Endothelial cell of umbilical vein (primary cell): ENCODE results near the gene HECTD1. TPM values are rescaled to one million over a fixed set of nuclear protein-coding genes. Genes with fewer than 3 reads are reported as not detected.

Experiments used
- BruUV-seq: library from RNA; stranded (reverse); fragments of 400-500 nt; replicated peaks from 2 replicates; lab custom pipeline; 2021; lab: Mats Ljungman, UMichigan
- CTCF ChIA-PET: fragments of 300-600, 350-600 bp; sonication (Branson Sonifier 250); formaldehyde crosslinking; loops from one replicate; lab custom pipeline; 2021; ENCODE audit warnings: antibody characterized with exemption, inconsistent platforms; lab: Charles Lee
- POLR2A ChIA-PET: fragments of 300-600, 350-600 bp; sonication (Branson Sonifier 250); formaldehyde crosslinking; loops from one replicate; lab custom pipeline; 2021; ENCODE audit warnings: antibody characterized with exemption, inconsistent platforms; lab: Charles Lee
- DNase-seq: peaks from one replicate; pipeline ENCODE4 v3.0.0-alpha.2; 2011; ENCODE audit warnings: low read depth, low spot score
- FAIRE-seq: peaks from 2 replicates; lab custom pipeline; 2011; peaks lifted over from hg19 to GRCh38; lab: Jason Lieb, UNC
- H2AFZ ChIP-seq: 2 replicates; pipeline ENCODE4 v1.6.0; 2012; ENCODE audit warnings: low read depth, low read length, control low read depth, inconsistent platforms
- H3K27ac ChIP-seq: 2 replicates; pipeline ENCODE4 v1.5.1; 2011; ENCODE audit warnings: low read depth, mild to moderate bottlenecking, control low read depth, low read length, moderate library complexity; ENCODE audit not compliant: insufficient read depth
- H3K27me3 ChIP-seq, 2 experiments: 2 replicates each; pipeline versions ENCODE4 v1.6.0 to v1.6.1; 2011; ENCODE audit warnings: low read length in 2 of 2, mixed read lengths in 1 of 2; ENCODE audit not compliant: control insufficient read depth in 2 of 2, insufficient read depth in 2 of 2
- H3K36me3 ChIP-seq, 2 experiments: 2 replicates in 1 of 2; 3 replicates in 1 of 2; pipeline ENCODE4 v1.5.1; 2011; ENCODE audit warnings: low read length in 2 of 2, mild to moderate bottlenecking in 1 of 2, moderate library complexity in 1 of 2; ENCODE audit not compliant: control insufficient read depth in 2 of 2, insufficient read depth in 2 of 2; ENCODE audit errors: extremely low read depth in 1 of 2
- H3K4me1 ChIP-seq: 3 replicates; pipeline ENCODE4 v1.5.1; 2011; ENCODE audit warnings: mild to moderate bottlenecking, low read length; ENCODE audit not compliant: control insufficient read depth, insufficient read depth; ENCODE audit errors: extremely low read depth
- H3K4me2 ChIP-seq: 2 replicates; pipeline ENCODE4 v1.6.1; 2011; ENCODE audit warnings: low read length, control low read depth, mixed read lengths; ENCODE audit not compliant: insufficient read depth
- H3K4me3 ChIP-seq, 3 experiments: fragments of 200-600 bp in 1 of 3; sonication (generic), shearing (Covaris generic) in 1 of 3; replicated peaks in 1 of 3; 2 replicates each; pipeline ENCODE4 v1.5.1; 2011 to 2016; ENCODE audit warnings: control low read depth in 3 of 3, low read length in 3 of 3, mild to moderate bottlenecking in 2 of 3, inconsistent platforms in 1 of 3, low read depth in 1 of 3, moderate library complexity in 1 of 3; ENCODE audit not compliant: insufficient read depth in 1 of 3
- H3K79me2 ChIP-seq: 2 replicates; pipeline ENCODE4 v1.6.0; 2012; ENCODE audit warnings: low read length, inconsistent platforms; ENCODE audit not compliant: control insufficient read depth, insufficient read depth
- H3K9ac ChIP-seq: replicated peaks from 2 replicates; pipeline ENCODE3; 2011; ENCODE audit warnings: low read length, control low read depth; ENCODE audit not compliant: insufficient read depth; ENCODE audit errors: extremely low read depth
- H3K9me1 ChIP-seq: replicated peaks from 3 replicates; pipeline ENCODE4 v1.6.0; 2011; ENCODE audit warnings: mild to moderate bottlenecking, low read length; ENCODE audit not compliant: control insufficient read depth, insufficient read depth; ENCODE audit errors: extremely low read depth
- H3K9me3 ChIP-seq: replicated peaks from 2 replicates; pipeline ENCODE4 v1.5.1; 2012; ENCODE audit warnings: low read length, inconsistent platforms; ENCODE audit not compliant: control insufficient read depth, insufficient read depth
- H4K20me1 ChIP-seq: replicated peaks from 2 replicates; pipeline ENCODE3; 2011; ENCODE audit warnings: mild to moderate bottlenecking, low read length; ENCODE audit not compliant: control insufficient read depth, insufficient read depth; ENCODE audit errors: extremely low read depth
- EZH2 ChIP-seq: IDR thresholded peaks from 2 replicates; pipeline ENCODE4 v1.6.1; 2012; ENCODE audit warnings: borderline replicate concordance, low read depth, mild to moderate bottlenecking, moderate library complexity, low read length, inconsistent platforms; ENCODE audit not compliant: severe bottlenecking
- FOS ChIP-seq: IDR thresholded peaks from 2 replicates; pipeline ENCODE4 v1.6.1; 2011; ENCODE audit warnings: mild to moderate bottlenecking, low read length, moderate library complexity, borderline replicate concordance; ENCODE audit not compliant: insufficient read depth
- GATA2 ChIP-seq: IDR thresholded peaks from 2 replicates; pipeline ENCODE4 v1.7.0; 2011; ENCODE audit warnings: low read depth, mild to moderate bottlenecking, moderate library complexity, mixed read lengths, low read length; ENCODE audit not compliant: insufficient read length, insufficient read depth
- JUN ChIP-seq: IDR thresholded peaks from 2 replicates; pipeline ENCODE4 v1.6.1; 2011; ENCODE audit warnings: borderline replicate concordance, low read depth; ENCODE audit not compliant: insufficient read length, insufficient read depth
- MYC ChIP-seq: IDR thresholded peaks from one replicate; pipeline ENCODE4 v1.6.1; 2011; ENCODE audit warnings: mild to moderate bottlenecking, low read depth, low read length
- POLR2A ChIP-seq: IDR thresholded peaks from 2 replicates; pipeline ENCODE4 v1.6.1; 2012; ENCODE audit warnings: low read depth, mild to moderate bottlenecking, control low read depth, low read length
- POLR2AphosphoS5 ChIP-seq: IDR thresholded peaks from 2 replicates; pipeline ENCODE4 v1.6.1; 2012; ENCODE audit warnings: low read depth, mild to moderate bottlenecking, control low read depth, low read length, moderate library complexity; ENCODE audit not compliant: insufficient read depth
- dilution Hi-C: fragments of 300-500 bp; cut with MboI; formaldehyde crosslinking; loops from one replicate; pipeline ENCODE4 v1.15.0; 2019; ENCODE audit warnings: low sequenced_read_pairs; ENCODE audit not compliant: extremely low pct_ligation_motif_present
- intact Hi-C: fragments of 100-400 bp; cut with micrococcal nuclease; formaldehyde crosslinking; loops from one replicate; pipeline ENCODE4 v1.10.0; 2022
- polyA plus RNA-seq, 4 experiments: library from polyadenylated mRNA; depleted of rRNA in 3 of 4; stranded (reverse) in 3 of 4; unstranded in 1 of 4; fragments of >200 nt; gene quantifications; 2 replicates each; pipeline versions ENCODE4 v1.2.1 to v1.2.3, GENCODE V29; 2011 to 2012; ENCODE audit warnings: missing spikeins in 1 of 4
- total RNA-seq: library from RNA; stranded (reverse); gene quantifications from 2 replicates; pipeline ENCODE4 v1.2.3, GENCODE V29; 2021
- TF ChIP-seq, protein P1 (sequence below), 2 donors: IDR thresholded peaks; 1 replicate in 1 of 2; 2 replicates in 1 of 2; pipeline ENCODE4 v1.5.1; 2011; ENCODE audit warnings: low read length in 2 of 2, mild to moderate bottlenecking in 2 of 2, moderate library complexity in 2 of 2, control low read depth in 1 of 2, inconsistent platforms in 1 of 2, low read depth in 1 of 2; ENCODE audit not compliant: insufficient read depth in 1 of 2; ENCODE audit errors: extremely low read depth in 1 of 2
- TF ChIP-seq, protein P2 (sequence below): IDR thresholded peaks from 2 replicates; pipeline ENCODE4 v1.6.1; 2011; ENCODE audit not compliant: insufficient read depth, insufficient read length

Gene HECTD1
- total and polyA plus RNA-seq, 2 donors (not counting 3 experiments of a cell fraction or from before 2014, with no cell fraction given), result 67.9 to 181 TPM

DNA sequence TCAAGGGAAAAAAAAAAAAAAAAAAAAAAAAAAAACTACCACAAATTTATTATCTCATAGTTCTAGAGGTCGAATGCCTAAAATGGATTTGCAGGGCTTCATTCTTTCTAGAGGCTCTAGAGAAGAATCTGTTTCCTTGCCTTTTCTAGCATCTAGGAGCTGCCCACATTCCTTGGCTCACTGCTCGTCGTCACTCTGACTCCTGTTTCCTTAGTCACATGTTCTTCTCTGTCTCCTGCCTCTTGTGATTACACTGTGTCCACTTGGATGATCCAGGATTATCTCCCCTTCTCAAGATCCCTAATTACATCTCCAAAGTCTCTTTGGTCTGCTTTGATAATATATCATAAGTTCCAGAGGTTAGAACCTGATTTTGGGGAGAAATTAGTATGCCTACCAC is 88.7 kb downstream of the HECTD1 start:
- no peak overlapping the region for H3K4me3 ChIP-seq
- peaks cover 21 to 34% of the 10 kb centered on the region in 2 experiments for H3K36me3 ChIP-seq
- no TSS peak for BruUV-seq
- H3K27ac ChIP-seq, result no peak overlapping the region
- no peak overlapping the region for H3K4me2 ChIP-seq
- intact Hi-C loops (no loop called here), dilution Hi-C loops (no loop called here)
- H3K79me2 ChIP-seq, result no peaks in the 10 kb centered on the region
- no peaks in the 10 kb centered on the region for H3K9me3 ChIP-seq
- DNase-seq, result no peak
- POLR2A ChIA-PET, result no interaction called here
- no peaks in the 10 kb centered on the region for H3K4me1 ChIP-seq
- CTCF ChIA-PET, result no interaction called here
- no peaks in the 10 kb centered on the region for H4K20me1 ChIP-seq
- no peak overlapping the region for H3K9ac ChIP-seq
- H2AFZ ChIP-seq, result no peak overlapping the region
- FAIRE-seq, result no peak
- H3K9me1 ChIP-seq, result no peaks in the 10 kb centered on the region
- no peak for TF ChIP-seq POLR2A
- no peak for TF ChIP-seq JUN
- H3K27me3 ChIP-seq, result no peaks in the 10 kb centered on the region

DNA sequence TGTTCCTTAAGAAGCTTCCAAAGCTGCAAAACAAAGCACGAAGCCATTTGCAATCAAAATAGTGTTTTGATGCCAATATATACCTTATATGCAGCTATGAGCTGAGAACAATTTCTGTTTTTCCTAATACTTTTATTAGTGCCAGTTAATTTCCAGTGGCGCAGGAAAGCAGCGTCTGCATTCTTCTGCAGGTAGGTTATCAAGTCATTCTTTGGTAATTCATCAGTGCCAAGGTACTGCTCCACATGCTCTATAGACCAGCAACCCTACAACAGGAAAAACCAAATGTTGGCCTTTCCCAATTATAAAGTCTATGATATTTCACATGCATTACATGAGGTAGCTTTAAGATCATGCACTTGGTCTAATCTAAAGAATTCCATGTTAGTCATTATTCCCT is 93.8 kb downstream of the HECTD1 start:
- Histone ChIP-seq H3K79me2 (no peaks in the 10 kb centered on the region), H3K27me3 (no peaks in the 10 kb centered on the region), H3K4me2 (no peak overlapping the region), H4K20me1 (no peaks in the 10 kb centered on the region), H3K4me3 (no peak overlapping the region), H3K4me1 (no peaks in the 10 kb centered on the region), H3K9ac (no peak overlapping the region), H3K9me1 (no peaks in the 10 kb centered on the region), H3K27ac (no peak overlapping the region), H3K36me3 (peaks cover 11 to 17% of the 10 kb centered on the region in 2 experiments), H3K9me3 (no peaks in the 10 kb centered on the region), H2AFZ (no peak overlapping the region)
- no TSS peak for BruUV-seq
- DNase-seq (no peak), FAIRE-seq (no peak)
- ChIA-PET CTCF (no interaction called here), POLR2A (no interaction called here)
- dilution Hi-C loops, result no loop called here
- TF ChIP-seq POLR2AphosphoS5 (no peak), GATA2 (no peak), MYC (no peak), POLR2A (no peak), FOS (no peak), JUN (no peak), EZH2 (no peak)
- TF ChIP-seq, protein P1, sequence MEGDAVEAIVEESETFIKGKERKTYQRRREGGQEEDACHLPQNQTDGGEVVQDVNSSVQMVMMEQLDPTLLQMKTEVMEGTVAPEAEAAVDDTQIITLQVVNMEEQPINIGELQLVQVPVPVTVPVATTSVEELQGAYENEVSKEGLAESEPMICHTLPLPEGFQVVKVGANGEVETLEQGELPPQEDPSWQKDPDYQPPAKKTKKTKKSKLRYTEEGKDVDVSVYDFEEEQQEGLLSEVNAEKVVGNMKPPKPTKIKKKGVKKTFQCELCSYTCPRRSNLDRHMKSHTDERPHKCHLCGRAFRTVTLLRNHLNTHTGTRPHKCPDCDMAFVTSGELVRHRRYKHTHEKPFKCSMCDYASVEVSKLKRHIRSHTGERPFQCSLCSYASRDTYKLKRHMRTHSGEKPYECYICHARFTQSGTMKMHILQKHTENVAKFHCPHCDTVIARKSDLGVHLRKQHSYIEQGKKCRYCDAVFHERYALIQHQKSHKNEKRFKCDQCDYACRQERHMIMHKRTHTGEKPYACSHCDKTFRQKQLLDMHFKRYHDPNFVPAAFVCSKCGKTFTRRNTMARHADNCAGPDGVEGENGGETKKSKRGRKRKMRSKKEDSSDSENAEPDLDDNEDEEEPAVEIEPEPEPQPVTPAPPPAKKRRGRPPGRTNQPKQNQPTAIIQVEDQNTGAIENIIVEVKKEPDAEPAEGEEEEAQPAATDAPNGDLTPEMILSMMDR (IDR thresholded peaks at IDR 0.05; ENCODE audit: extremely low read depth in 1 of 2, insufficient read depth in 1 of 2, low read depth in 1 of 2, low read length in 2 of 2), result no peak
- TF ChIP-seq, protein P2, sequence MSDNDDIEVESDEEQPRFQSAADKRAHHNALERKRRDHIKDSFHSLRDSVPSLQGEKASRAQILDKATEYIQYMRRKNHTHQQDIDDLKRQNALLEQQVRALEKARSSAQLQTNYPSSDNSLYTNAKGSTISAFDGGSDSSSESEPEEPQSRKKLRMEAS, result no peak
- intact Hi-C loops, result no loop called here
